ENCODE results near the gene SIGLEC6. TPM values are rescaled to one million over a fixed set of nuclear protein-coding genes. Genes with fewer than 3 reads are reported as not detected.

SIGLEC6 gene
- total RNA-seq, 1 experiment from 2014 or later = 10.0 TPM

DNA sequence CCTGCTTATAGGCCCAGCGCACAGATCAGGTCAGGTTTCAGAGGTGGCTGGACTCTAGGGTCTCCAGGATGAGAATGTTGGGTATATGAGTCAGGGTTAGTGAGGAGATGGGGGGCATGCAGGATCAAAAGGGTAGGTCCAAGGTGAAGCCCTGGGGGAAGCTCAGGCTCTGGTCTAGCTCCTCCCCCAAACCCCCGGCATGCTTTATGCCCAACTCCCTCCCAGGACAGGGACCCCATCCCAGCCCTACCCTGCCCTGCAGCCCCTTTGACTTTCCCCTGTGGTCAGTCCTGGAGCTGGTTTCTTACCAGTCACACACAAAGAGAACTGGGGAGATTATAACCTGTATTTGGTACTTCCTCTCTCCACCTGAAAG lies 62.9 kb downstream of the SIGLEC6 start:
- Mint-ChIP-seq H3K4me1 (ENCODE audit: low read depth, unreplicated experiment) (no peaks in the 10 kb centered on the region), H3K27ac (ENCODE audit: unreplicated experiment) (no peak overlapping the region), H3K4me3 (ENCODE audit: unreplicated experiment) (no peak overlapping the region), H3K9me3 (ENCODE audit: unreplicated experiment) (no peaks in the 10 kb centered on the region), H3K27me3 (ENCODE audit: insufficient read depth, unreplicated experiment) (peaks cover 14% of the 10 kb centered on the region), H3K36me3 (ENCODE audit: insufficient read depth, unreplicated experiment) (no peaks in the 10 kb centered on the region)
- Histone ChIP-seq H3K4me3 (ENCODE audit: low read depth, low read length) (no peak overlapping the region), H3K27me3 (replicated peaks; ENCODE audit: control insufficient read depth, insufficient read depth, low read length) (no peaks in the 10 kb centered on the region), H3K4me1 (peaks cover 6% of the 10 kb centered on the region), H3K36me3 (ENCODE audit: control insufficient read depth, insufficient read depth, low read length) (no peaks in the 10 kb centered on the region), H3K9me3 (no peaks in the 10 kb centered on the region)
- no peak for DNase-seq
- ChIA-PET POLR2A (no interaction called here), CTCF (no interaction called here)
- intact Hi-C loops (cut with micrococcal nuclease; ENCODE audit: unreplicated experiment) = no loop called here
- no TSS peak for BruUV-seq (replicated peaks)
- TF ChIP-seq, protein P1, sequence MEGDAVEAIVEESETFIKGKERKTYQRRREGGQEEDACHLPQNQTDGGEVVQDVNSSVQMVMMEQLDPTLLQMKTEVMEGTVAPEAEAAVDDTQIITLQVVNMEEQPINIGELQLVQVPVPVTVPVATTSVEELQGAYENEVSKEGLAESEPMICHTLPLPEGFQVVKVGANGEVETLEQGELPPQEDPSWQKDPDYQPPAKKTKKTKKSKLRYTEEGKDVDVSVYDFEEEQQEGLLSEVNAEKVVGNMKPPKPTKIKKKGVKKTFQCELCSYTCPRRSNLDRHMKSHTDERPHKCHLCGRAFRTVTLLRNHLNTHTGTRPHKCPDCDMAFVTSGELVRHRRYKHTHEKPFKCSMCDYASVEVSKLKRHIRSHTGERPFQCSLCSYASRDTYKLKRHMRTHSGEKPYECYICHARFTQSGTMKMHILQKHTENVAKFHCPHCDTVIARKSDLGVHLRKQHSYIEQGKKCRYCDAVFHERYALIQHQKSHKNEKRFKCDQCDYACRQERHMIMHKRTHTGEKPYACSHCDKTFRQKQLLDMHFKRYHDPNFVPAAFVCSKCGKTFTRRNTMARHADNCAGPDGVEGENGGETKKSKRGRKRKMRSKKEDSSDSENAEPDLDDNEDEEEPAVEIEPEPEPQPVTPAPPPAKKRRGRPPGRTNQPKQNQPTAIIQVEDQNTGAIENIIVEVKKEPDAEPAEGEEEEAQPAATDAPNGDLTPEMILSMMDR (IDR thresholded peaks at IDR 0.05; ENCODE audit: insufficient read depth in 1 of 2, low read depth in 1 of 2, low read length in 1 of 2, severe bottlenecking in 1 of 2, unreplicated experiment in 1 of 2) = no peak

DNA sequence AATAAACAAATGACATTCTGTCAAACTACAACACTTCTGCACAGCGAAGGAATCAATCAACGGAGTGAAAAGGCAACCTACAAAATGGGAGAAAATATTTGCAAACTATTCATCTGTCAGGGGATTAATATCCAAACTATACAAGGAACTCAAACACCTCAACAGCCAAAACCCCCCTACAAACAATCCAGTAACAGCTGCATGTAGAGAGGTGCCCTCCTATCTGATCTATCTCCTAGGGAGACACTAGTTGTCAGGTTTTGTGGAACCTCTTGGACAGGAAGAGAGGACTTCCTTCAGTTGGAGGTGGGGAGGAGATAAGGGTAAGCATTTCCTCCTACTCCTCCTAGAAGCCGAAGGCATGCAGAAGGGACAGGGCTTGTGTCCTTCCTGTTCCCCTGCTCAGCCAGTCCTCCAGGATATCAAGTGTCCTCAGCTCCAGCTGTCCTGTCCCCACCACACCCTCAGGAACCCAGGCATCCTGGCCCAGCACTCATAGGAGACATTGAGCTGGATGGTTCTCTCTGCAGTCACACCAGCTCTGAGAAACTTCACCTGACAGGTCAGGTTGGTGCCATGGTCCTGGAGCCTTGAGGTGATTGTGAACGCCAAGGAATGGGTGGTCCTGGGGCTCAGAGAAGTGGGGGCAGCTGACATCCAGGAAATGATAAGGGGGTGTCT lies 63.5 kb downstream of the SIGLEC6 start:
- no TSS peak for BruUV-seq (replicated peaks)
- H3K4me3 ChIP-seq (ENCODE audit: low read depth, low read length) = no peak overlapping the region
- H3K27me3 ChIP-seq (replicated peaks; ENCODE audit: control insufficient read depth, insufficient read depth, low read length) = no peaks in the 10 kb centered on the region
- Mint-ChIP-seq H3K9me3 (ENCODE audit: unreplicated experiment) (no peaks in the 10 kb centered on the region), H3K27me3 (ENCODE audit: insufficient read depth, unreplicated experiment) (peaks cover 14% of the 10 kb centered on the region), H3K4me3 (ENCODE audit: unreplicated experiment) (no peak overlapping the region), H3K36me3 (ENCODE audit: insufficient read depth, unreplicated experiment) (no peaks in the 10 kb centered on the region), H3K4me1 (ENCODE audit: low read depth, unreplicated experiment) (no peaks in the 10 kb centered on the region), H3K27ac (ENCODE audit: unreplicated experiment) (no peak overlapping the region)
- POLR2A ChIA-PET = interaction anchor here (0.5 kb wide), 1 partner anchor 129 kb away, joined by 3 read pairs; no protein-coding TSS in a partner anchor
- DNase-seq = no peak
- TF ChIP-seq, protein P1 (IDR thresholded peaks at IDR 0.05; ENCODE audit: insufficient read depth in 1 of 2, low read depth in 1 of 2, low read length in 1 of 2, severe bottlenecking in 1 of 2, unreplicated experiment in 1 of 2) = no peak
- peaks cover under 1% of the 10 kb centered on the region for H3K4me1 ChIP-seq
- no peaks in the 10 kb centered on the region for H3K9me3 ChIP-seq
- intact Hi-C loops (cut with micrococcal nuclease; ENCODE audit: unreplicated experiment) = no loop called here
- no peaks in the 10 kb centered on the region for H3K36me3 ChIP-seq (ENCODE audit: control insufficient read depth, insufficient read depth, low read length)
- CTCF ChIA-PET = no interaction called here

Other genes with a start within 250 kb of the SIGLEC6 start
- gene IGLON5, start 220.0 kb downstream of the SIGLEC6 start, total RNA-seq (2022) = not detected in 2 replicates
- 4.5 and 5.0 TPM in 2 replicates for gene VSIG10L, start 189.5 kb downstream of the SIGLEC6 start, total RNA-seq (2022)
- 228 and 239 TPM in 2 replicates for gene ETFB, start 165.3 kb downstream of the SIGLEC6 start, total RNA-seq (2022)
- 1.6 TPM in 1 of 2 replicates, not detected in the other for gene CLDND2, start 162.7 kb downstream of the SIGLEC6 start, total RNA-seq (2022)
- not detected in 2 replicates for gene NKG7, start 159.0 kb downstream of the SIGLEC6 start, total RNA-seq (2022)
- gene LIM2, start 143.7 kb downstream of the SIGLEC6 start, total RNA-seq (2022) = not detected in 2 replicates
- not detected in 2 replicates for gene C19orf84, start 141.1 kb downstream of the SIGLEC6 start, total RNA-seq (2022)
- not detected in 2 replicates for gene SIGLEC10, start 114.0 kb downstream of the SIGLEC6 start, total RNA-seq (2022)
- not detected in 2 replicates for gene SIGLEC8, start 73.2 kb downstream of the SIGLEC6 start, total RNA-seq (2022)
- gene CEACAM18, start 53.1 kb downstream of the SIGLEC6 start, total RNA-seq (2022) = 0.79 TPM in 1 of 2 replicates, not detected in the other
- gene SIGLEC12, start 29.9 kb downstream of the SIGLEC6 start, total RNA-seq (2022) = not detected in 2 replicates
- 8.7 and 11.5 TPM in 2 replicates for gene ZNF175, start 39.6 kb upstream of the SIGLEC6 start, total RNA-seq (2022)
- not detected in 2 replicates for gene SIGLEC5, start 98.7 kb upstream of the SIGLEC6 start, total RNA-seq (2022)
- not detected in 2 replicates for gene SIGLEC14, start 115.2 kb upstream of the SIGLEC6 start, total RNA-seq (2022)
- gene SPACA6, start 161.7 kb upstream of the SIGLEC6 start, total RNA-seq (2022) = 3.6 and 4.9 TPM in 2 replicates
- not detected in 2 replicates for gene HAS1, start 192.3 kb upstream of the SIGLEC6 start, total RNA-seq (2022)
- not detected in 2 replicates for gene FPR1, start 220.2 kb upstream of the SIGLEC6 start, total RNA-seq (2022)
- gene FPR2, start 229.5 kb upstream of the SIGLEC6 start, total RNA-seq (2022) = not detected in 2 replicates